Natural killer cell (primary cell): ENCODE measurements around the gene C6orf89. TPM values are rescaled to one million over a fixed set of nuclear protein-coding genes. Genes with fewer than 3 reads are reported as not detected.

Source experiments
- ATAC-seq, 3 donors: fragments of 150-1000 bp in 2 of 3; fragments of 200-7000 bp in 1 of 3; cut with Tn5 transposase; 1 replicate in 1 of 3; 2 replicates in 2 of 3; pipeline ENCODE4 v1.10.0; 2021; ENCODE audit warnings: mild to moderate bottlenecking in 2 of 3, moderate library complexity in 2 of 3
- DNase-seq, 2 donors: peaks; one replicate each; pipeline versions ENCODE4 v3.0.0 to v3.0.0-alpha.2; 2013 to 2021; ENCODE audit warnings: mixed read lengths in 1 of 2
- H3K27ac ChIP-seq: one replicate; pipeline ENCODE4 v1.5.1; 2013; ENCODE audit warnings: mild to moderate bottlenecking, low read length
- H3K27me3 ChIP-seq: one replicate; pipeline ENCODE4 v1.6.1; 2013; ENCODE audit warnings: low read length; ENCODE audit not compliant: control insufficient read depth, insufficient read depth
- H3K36me3 ChIP-seq: one replicate; pipeline ENCODE4 v1.6.1; 2013; ENCODE audit warnings: low read length; ENCODE audit not compliant: control insufficient read depth, insufficient read depth
- H3K4me1 ChIP-seq: one replicate; pipeline ENCODE4 v1.6.1; 2013; ENCODE audit warnings: low read length; ENCODE audit not compliant: control insufficient read depth, insufficient read depth
- H3K4me3 ChIP-seq: one replicate; pipeline ENCODE4 v1.5.1; 2013; ENCODE audit warnings: low read length
- H3K9me3 ChIP-seq: one replicate; pipeline ENCODE4 v1.6.1; 2013; ENCODE audit warnings: low read length; ENCODE audit not compliant: control insufficient read depth, insufficient read depth
- H3K27ac Mint-ChIP-seq, 2 donors: one replicate each; pipeline ENCODE4 v1.8.0; 2022; ENCODE audit warnings: mild to moderate bottlenecking in 2 of 2, mixed read lengths in 2 of 2, moderate library complexity in 1 of 2
- H3K27me3 Mint-ChIP-seq, 2 donors: one replicate each; pipeline ENCODE4 v1.8.0; 2022; ENCODE audit warnings: low read depth in 2 of 2, mixed read lengths in 2 of 2
- H3K36me3 Mint-ChIP-seq: one replicate; pipeline ENCODE4 v1.8.0; 2022; ENCODE audit warnings: mixed read lengths
- H3K4me1 Mint-ChIP-seq, 2 donors: one replicate each; pipeline ENCODE4 v1.8.0; 2022; ENCODE audit warnings: mixed read lengths in 2 of 2
- H3K4me3 Mint-ChIP-seq: one replicate; pipeline ENCODE4 v1.8.0; 2022; ENCODE audit warnings: mild to moderate bottlenecking, moderate library complexity, mixed read lengths
- H3K9me3 Mint-ChIP-seq, 2 donors: one replicate each; pipeline ENCODE4 v1.8.0; 2022; ENCODE audit warnings: mixed read lengths in 2 of 2
- WGBS: methylation state at CpG from one replicate; pipeline ENCODE4 v1.1.7; 2013; ENCODE audit warnings: missing lambda C conversion rate; ENCODE audit not compliant: insufficient coverage; 5-methylcytosine and 5-hydroxymethylcytosine counted together
- intact Hi-C: fragments of 100-400 bp; cut with micrococcal nuclease; formaldehyde crosslinking; loops from one replicate; pipeline ENCODE4 v1.14.2; 2022
- total RNA-seq, 4 donors: library from RNA; stranded (reverse); fragments of 120-200 nt in 1 of 4; gene quantifications; one replicate each; pipeline versions ENCODE4 v1.2.3 to v1.2.4, GENCODE V29; 2013 to 2022
- TF ChIP-seq, protein P1 (sequence below): fragments of 200-600 bp; IDR thresholded peaks from one replicate; pipeline ENCODE4 v1.8.0; 2022; ENCODE audit warnings: antibody characterized with exemption

C6orf89 gene
- total RNA-seq, 3 donors from 2014 or later (not counting 1 experiment from before 2014, with no cell fraction given) = 34.3 to 47.0 (median 46.3) TPM

GRCh38 chr6:36917541-36918193, 31.9 kb downstream of the C6orf89 start:
- Mint-ChIP-seq H3K9me3 (no peaks in the 10 kb centered on the region), H3K36me3 (peaks cover 8% of the 10 kb centered on the region), H3K27me3 (no peaks in the 10 kb centered on the region), H3K27ac (no peak overlapping the region), H3K4me1 (peaks cover 5 to 9% of the 10 kb centered on the region in 2 donors), H3K4me3 (no peak overlapping the region)
- WGBS = 95% methylated on average over 9 of the region's 10 CpGs
- Histone ChIP-seq H3K36me3 (peaks cover 55% of the 10 kb centered on the region), H3K27ac (no peak overlapping the region), H3K4me3 (no peak overlapping the region), H3K9me3 (no peaks in the 10 kb centered on the region), H3K4me1 (peaks cover 6% of the 10 kb centered on the region), H3K27me3 (no peaks in the 10 kb centered on the region)
- DNase-seq (no peak), ATAC-seq (no peak)
- TF ChIP-seq, protein P1, sequence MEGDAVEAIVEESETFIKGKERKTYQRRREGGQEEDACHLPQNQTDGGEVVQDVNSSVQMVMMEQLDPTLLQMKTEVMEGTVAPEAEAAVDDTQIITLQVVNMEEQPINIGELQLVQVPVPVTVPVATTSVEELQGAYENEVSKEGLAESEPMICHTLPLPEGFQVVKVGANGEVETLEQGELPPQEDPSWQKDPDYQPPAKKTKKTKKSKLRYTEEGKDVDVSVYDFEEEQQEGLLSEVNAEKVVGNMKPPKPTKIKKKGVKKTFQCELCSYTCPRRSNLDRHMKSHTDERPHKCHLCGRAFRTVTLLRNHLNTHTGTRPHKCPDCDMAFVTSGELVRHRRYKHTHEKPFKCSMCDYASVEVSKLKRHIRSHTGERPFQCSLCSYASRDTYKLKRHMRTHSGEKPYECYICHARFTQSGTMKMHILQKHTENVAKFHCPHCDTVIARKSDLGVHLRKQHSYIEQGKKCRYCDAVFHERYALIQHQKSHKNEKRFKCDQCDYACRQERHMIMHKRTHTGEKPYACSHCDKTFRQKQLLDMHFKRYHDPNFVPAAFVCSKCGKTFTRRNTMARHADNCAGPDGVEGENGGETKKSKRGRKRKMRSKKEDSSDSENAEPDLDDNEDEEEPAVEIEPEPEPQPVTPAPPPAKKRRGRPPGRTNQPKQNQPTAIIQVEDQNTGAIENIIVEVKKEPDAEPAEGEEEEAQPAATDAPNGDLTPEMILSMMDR = no peak
- intact Hi-C loops = no loop called here

- no peak for DNase-seq
- H3K9me3 ChIP-seq = no peaks in the 10 kb centered on the region
- intact Hi-C loops = no loop called here
- Mint-ChIP-seq H3K36me3 (peaks cover 18% of the 10 kb centered on the region), H3K9me3 (no peaks in the 10 kb centered on the region), H3K27ac (no peak overlapping the region), H3K27me3 (no peaks in the 10 kb centered on the region), H3K4me3 (no peak overlapping the region), H3K4me1 (peaks cover 0 to 4% of the 10 kb centered on the region in 2 donors)
- 95% methylated on average over 4 of the region's 4 CpGs for WGBS
- no peaks in the 10 kb centered on the region for H3K27me3 ChIP-seq
- H3K4me1 ChIP-seq = no peaks in the 10 kb centered on the region
- H3K4me3 ChIP-seq = no peak overlapping the region
- no peak for ATAC-seq
- H3K36me3 ChIP-seq = peaks cover 62% of the 10 kb centered on the region
- H3K27ac ChIP-seq = no peak overlapping the region
- TF ChIP-seq, protein P1 = no peak
Observed at GRCh38 chr6:36920049-36920448, 34.3 kb downstream of the C6orf89 start.

- no peaks in the 10 kb centered on the region for H3K9me3 Mint-ChIP-seq
- peaks cover 0 to 4% of the 10 kb centered on the region in 2 donors for H3K4me1 Mint-ChIP-seq
- no peaks in the 10 kb centered on the region for H3K27me3 ChIP-seq
- H3K4me3 ChIP-seq = no peak overlapping the region
- H3K4me3 Mint-ChIP-seq = no peak overlapping the region
- intact Hi-C loops = no loop called here
- H3K36me3 ChIP-seq = peaks cover 63% of the 10 kb centered on the region
- no peak overlapping the region for H3K27ac Mint-ChIP-seq
- no peaks in the 10 kb centered on the region for H3K9me3 ChIP-seq
- no peak for DNase-seq
- no peak for ATAC-seq
- TF ChIP-seq, protein P1 = no peak
- WGBS = 96% methylated on average over 4 of the region's 5 CpGs
- H3K36me3 Mint-ChIP-seq = peaks cover 23% of the 10 kb centered on the region
- H3K4me1 ChIP-seq = no peaks in the 10 kb centered on the region
- H3K27me3 Mint-ChIP-seq = no peaks in the 10 kb centered on the region
- no peak overlapping the region for H3K27ac ChIP-seq
Observed at GRCh38 chr6:36920546-36920945, 34.8 kb downstream of the C6orf89 start.

GRCh38 chr6:36924131-36924530, 38.4 kb downstream of the C6orf89 start:
- H3K36me3 ChIP-seq = peaks cover 35% of the 10 kb centered on the region
- TF ChIP-seq, protein P1 = no peak
- WGBS = 94% methylated on average over 4 of the region's 4 CpGs
- no peaks in the 10 kb centered on the region for H3K27me3 Mint-ChIP-seq
- H3K27me3 ChIP-seq = no peaks in the 10 kb centered on the region
- H3K4me1 Mint-ChIP-seq = peaks cover 0 to 4% of the 10 kb centered on the region in 2 donors
- H3K9me3 ChIP-seq = no peaks in the 10 kb centered on the region
- DNase-seq (peak in 1 of 2 donors; percentile 22), ATAC-seq (no peak)
- no peaks in the 10 kb centered on the region for H3K4me1 ChIP-seq
- H3K36me3 Mint-ChIP-seq = peaks cover 22% of the 10 kb centered on the region
- intact Hi-C loops = no loop called here
- no peaks in the 10 kb centered on the region for H3K9me3 Mint-ChIP-seq
- no peak overlapping the region for H3K27ac ChIP-seq
- peak overlapping the region in 1 of 2 donors; percentile 46 for H3K27ac Mint-ChIP-seq
- H3K4me3 ChIP-seq = no peak overlapping the region
- no peak overlapping the region for H3K4me3 Mint-ChIP-seq
